ENCODE measurements around the gene ACTA2. TPM values are rescaled to one million over a fixed set of nuclear protein-coding genes. Genes with fewer than 3 reads are reported as not detected.

ACTA2 gene
- total RNA-seq, 1 donor from 2014 or later = 98.5 TPM

DNA sequence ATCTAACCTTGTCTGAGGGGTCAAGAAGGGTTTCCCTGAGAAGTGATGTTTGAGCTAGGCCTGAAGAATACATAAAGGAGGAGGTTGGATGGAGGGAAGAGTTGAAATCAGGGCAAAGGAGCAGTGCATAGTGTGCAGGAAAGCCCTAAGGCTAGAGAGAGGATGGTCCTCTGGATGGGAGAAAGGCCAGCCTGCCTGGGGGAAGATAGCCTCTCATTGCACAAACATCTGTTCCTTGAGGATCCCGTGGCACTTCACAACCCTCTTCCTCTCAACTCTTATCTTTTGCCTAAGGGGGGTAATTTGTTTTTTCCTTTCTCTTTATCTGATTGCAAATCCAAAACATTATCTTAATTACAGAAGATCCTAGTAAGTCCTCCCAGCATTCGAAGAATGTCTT lies 36.8 kb downstream of the ACTA2 start:
- Mint-ChIP-seq H3K27ac (ENCODE audit: unreplicated experiment) (no peak overlapping the region), H3K36me3 (ENCODE audit: low read depth, unreplicated experiment) (no peaks in the 10 kb centered on the region), H3K4me3 (ENCODE audit: unreplicated experiment) (no peak overlapping the region), H3K4me1 (ENCODE audit: unreplicated experiment) (peaks cover 9% of the 10 kb centered on the region), H3K9me3 (ENCODE audit: unreplicated experiment) (no peaks in the 10 kb centered on the region), H3K27me3 (ENCODE audit: unreplicated experiment) (no peaks in the 10 kb centered on the region)
- TF ChIP-seq, protein P1, sequence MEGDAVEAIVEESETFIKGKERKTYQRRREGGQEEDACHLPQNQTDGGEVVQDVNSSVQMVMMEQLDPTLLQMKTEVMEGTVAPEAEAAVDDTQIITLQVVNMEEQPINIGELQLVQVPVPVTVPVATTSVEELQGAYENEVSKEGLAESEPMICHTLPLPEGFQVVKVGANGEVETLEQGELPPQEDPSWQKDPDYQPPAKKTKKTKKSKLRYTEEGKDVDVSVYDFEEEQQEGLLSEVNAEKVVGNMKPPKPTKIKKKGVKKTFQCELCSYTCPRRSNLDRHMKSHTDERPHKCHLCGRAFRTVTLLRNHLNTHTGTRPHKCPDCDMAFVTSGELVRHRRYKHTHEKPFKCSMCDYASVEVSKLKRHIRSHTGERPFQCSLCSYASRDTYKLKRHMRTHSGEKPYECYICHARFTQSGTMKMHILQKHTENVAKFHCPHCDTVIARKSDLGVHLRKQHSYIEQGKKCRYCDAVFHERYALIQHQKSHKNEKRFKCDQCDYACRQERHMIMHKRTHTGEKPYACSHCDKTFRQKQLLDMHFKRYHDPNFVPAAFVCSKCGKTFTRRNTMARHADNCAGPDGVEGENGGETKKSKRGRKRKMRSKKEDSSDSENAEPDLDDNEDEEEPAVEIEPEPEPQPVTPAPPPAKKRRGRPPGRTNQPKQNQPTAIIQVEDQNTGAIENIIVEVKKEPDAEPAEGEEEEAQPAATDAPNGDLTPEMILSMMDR (IDR thresholded peaks at IDR 0.05; ENCODE audit: unreplicated experiment) = no peak
- no peak for DNase-seq (ENCODE audit: low spot score)

DNA sequence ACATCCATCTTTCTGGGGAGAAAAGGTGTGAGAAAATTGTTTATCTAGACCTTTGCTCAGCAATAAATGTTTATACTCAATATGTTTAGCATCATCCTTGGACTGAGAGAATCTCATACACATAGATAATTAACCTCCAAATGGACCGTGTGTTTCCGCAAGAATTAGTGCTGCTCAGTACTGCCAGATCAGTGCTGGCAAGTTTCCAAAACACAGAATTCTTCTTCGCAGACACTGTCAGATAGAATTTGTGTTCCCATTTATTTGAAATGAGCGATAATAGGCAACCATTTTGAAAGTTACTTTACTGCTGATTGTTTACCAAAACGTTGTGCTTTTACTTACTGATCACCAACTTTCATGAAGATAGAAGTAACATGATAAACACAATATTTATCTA lies 38.8 kb downstream of the ACTA2 start:
- no peaks in the 10 kb centered on the region for H3K9me3 Mint-ChIP-seq (ENCODE audit: unreplicated experiment)
- no peak overlapping the region for H3K27ac Mint-ChIP-seq (ENCODE audit: unreplicated experiment)
- TF ChIP-seq, protein P1 (IDR thresholded peaks at IDR 0.05; ENCODE audit: unreplicated experiment) = no peak
- H3K4me1 Mint-ChIP-seq (ENCODE audit: unreplicated experiment) = peaks cover 9% of the 10 kb centered on the region
- H3K27me3 Mint-ChIP-seq (ENCODE audit: unreplicated experiment) = no peaks in the 10 kb centered on the region
- no peak for DNase-seq (ENCODE audit: low spot score)
- H3K36me3 Mint-ChIP-seq (ENCODE audit: low read depth, unreplicated experiment) = no peaks in the 10 kb centered on the region
- no peak overlapping the region for H3K4me3 Mint-ChIP-seq (ENCODE audit: unreplicated experiment)

DNA sequence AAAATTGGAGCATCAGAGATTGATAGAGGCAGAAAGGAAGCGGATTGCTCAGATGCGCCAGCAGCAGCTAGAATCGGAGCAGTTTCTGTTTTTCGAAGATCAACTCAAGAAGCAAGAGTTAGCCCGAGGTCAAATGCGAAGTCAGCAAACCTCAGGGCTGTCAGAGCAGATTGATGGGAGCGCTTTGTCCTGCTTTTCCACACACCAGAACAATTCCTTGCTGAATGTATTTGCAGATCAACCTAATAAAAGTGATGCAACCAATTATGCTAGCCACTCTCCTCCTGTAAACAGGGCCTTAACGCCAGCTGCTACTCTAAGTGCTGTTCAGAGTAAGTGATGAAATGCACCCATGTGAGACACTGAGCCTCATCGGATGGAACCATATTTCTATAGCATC lies 39.4 kb downstream of the ACTA2 start:
- Mint-ChIP-seq H3K27me3 (ENCODE audit: unreplicated experiment) (no peaks in the 10 kb centered on the region), H3K36me3 (ENCODE audit: low read depth, unreplicated experiment) (no peaks in the 10 kb centered on the region), H3K4me1 (ENCODE audit: unreplicated experiment) (peaks cover 9% of the 10 kb centered on the region), H3K4me3 (ENCODE audit: unreplicated experiment) (no peak overlapping the region), H3K27ac (ENCODE audit: unreplicated experiment) (no peak overlapping the region), H3K9me3 (ENCODE audit: unreplicated experiment) (no peaks in the 10 kb centered on the region)
- TF ChIP-seq, protein P1 (IDR thresholded peaks at IDR 0.05; ENCODE audit: unreplicated experiment) = no peak
- no peak for DNase-seq (ENCODE audit: low spot score)

DNA sequence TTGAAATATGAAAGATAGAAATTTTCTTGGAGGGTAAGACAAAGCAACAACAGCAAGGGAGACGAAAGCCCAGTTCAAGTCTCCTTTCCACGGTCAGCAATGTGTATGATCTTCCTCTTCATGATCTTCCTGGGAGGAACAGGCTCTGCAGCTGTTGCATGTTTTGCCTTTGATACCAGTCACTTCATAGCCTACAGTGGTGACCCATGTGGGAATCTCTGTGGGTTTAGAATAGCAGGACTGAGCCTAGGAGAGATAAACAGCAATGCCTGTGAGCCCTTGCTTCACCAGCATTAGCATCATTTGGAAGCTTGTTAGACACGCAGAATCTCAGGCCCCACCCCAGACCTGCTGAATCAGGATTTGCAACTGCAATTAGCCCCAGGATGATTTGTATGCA lies 40.7 kb downstream of the ACTA2 start:
- Mint-ChIP-seq H3K27ac (ENCODE audit: unreplicated experiment) (no peak overlapping the region), H3K4me3 (ENCODE audit: unreplicated experiment) (no peak overlapping the region), H3K9me3 (ENCODE audit: unreplicated experiment) (no peaks in the 10 kb centered on the region), H3K27me3 (ENCODE audit: unreplicated experiment) (no peaks in the 10 kb centered on the region), H3K4me1 (ENCODE audit: unreplicated experiment) (peaks cover 9% of the 10 kb centered on the region), H3K36me3 (ENCODE audit: low read depth, unreplicated experiment) (no peaks in the 10 kb centered on the region)
- no peak for DNase-seq (ENCODE audit: low spot score)
- TF ChIP-seq, protein P1 (IDR thresholded peaks at IDR 0.05; ENCODE audit: unreplicated experiment) = no peak

DNA sequence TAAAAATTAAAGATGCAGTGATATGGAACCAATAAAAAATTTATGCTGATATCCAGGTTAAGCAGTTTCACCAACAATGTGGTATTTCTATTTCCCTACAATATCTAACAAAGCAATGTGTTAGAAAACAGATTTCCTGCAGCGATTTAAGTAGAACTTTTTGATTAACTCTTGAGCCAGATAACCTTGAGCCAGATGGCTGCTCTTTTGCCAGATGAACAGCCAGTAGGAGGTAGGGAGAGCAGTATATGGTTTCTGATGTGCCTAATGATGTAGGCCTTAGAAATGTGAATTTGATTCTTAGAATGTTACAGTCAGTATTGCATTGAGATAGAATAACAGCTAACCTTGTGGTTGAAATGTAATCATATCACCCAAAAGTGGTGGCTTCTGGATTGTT lies 41.5 kb downstream of the ACTA2 start:
- Mint-ChIP-seq H3K9me3 (ENCODE audit: unreplicated experiment) (no peaks in the 10 kb centered on the region), H3K27me3 (ENCODE audit: unreplicated experiment) (no peaks in the 10 kb centered on the region), H3K36me3 (ENCODE audit: low read depth, unreplicated experiment) (no peaks in the 10 kb centered on the region), H3K27ac (ENCODE audit: unreplicated experiment) (no peak overlapping the region), H3K4me3 (ENCODE audit: unreplicated experiment) (no peak overlapping the region), H3K4me1 (ENCODE audit: unreplicated experiment) (peaks cover 8% of the 10 kb centered on the region)
- TF ChIP-seq, protein P1 (IDR thresholded peaks at IDR 0.05; ENCODE audit: unreplicated experiment) = no peak
- DNase-seq (ENCODE audit: low spot score) = no peak

Data from endothelial cell (in vitro differentiated cells).